Lower lobe of right lung (tissue), 2 donors: Measurements from ENCODE around the gene NSG1. TPM values are rescaled to one million over a fixed set of nuclear protein-coding genes. Genes with fewer than 3 reads are reported as not detected.

Source experiments
- ATAC-seq, 2 donors: fragments of 200-7000 bp; cut with Tn5 transposase; one replicate each; pipeline ENCODE4 v1.9.1; 2020 to 2022; ENCODE audit warnings: mild to moderate bottlenecking in 2 of 2, moderate library complexity in 2 of 2
- DNase-seq: peaks from one replicate; pipeline ENCODE4 v3.0.0-alpha.2; 2020
- H3K27ac ChIP-seq: fragments of 200-600 bp; one replicate; pipeline ENCODE4 v1.8.0; 2022
- H3K27me3 ChIP-seq: fragments of 200-600 bp; one replicate; pipeline ENCODE4 v1.8.0; 2022; ENCODE audit warnings: low read depth
- H3K36me3 ChIP-seq: fragments of 200-600 bp; one replicate; pipeline ENCODE4 v1.8.0; 2022; ENCODE audit warnings: mild to moderate bottlenecking
- H3K4me1 ChIP-seq: fragments of 200-600 bp; one replicate; pipeline ENCODE4 v1.8.0; 2022
- H3K4me3 ChIP-seq: fragments of 200-600 bp; one replicate; pipeline ENCODE4 v1.8.0; 2022; ENCODE audit warnings: mild to moderate bottlenecking
- H3K9me3 ChIP-seq: fragments of 200-600 bp; one replicate; pipeline ENCODE4 v1.8.0; 2022
- intact Hi-C: fragments of 100-400 bp; cut with DNase I; formaldehyde crosslinking; loops from one replicate; pipeline ENCODE4 v1.11.0; 2022
- total RNA-seq: library from RNA; stranded (reverse); fragmentation: NEBNext Ultra II Directional; extraction: Animal tissue kit (Norgen Biotek cat#: 25700); gene quantifications from one replicate; pipeline ENCODE4 v1.2.1, GENCODE V29; 2021
- TF ChIP-seq, protein P1 (sequence below): fragments of 200-600 bp; IDR thresholded peaks from one replicate; pipeline ENCODE4 v1.8.0; 2022; ENCODE audit warnings: antibody characterized with exemption, mild to moderate bottlenecking
- donor health status: DM: no; HTN: yes; CAD: no; lungs with severe emphysema.

NSG1 gene
- total RNA-seq, 1 donor from 2014 or later: 0.50 TPM

- intact Hi-C loops: no loop called here
- no peaks in the 10 kb centered on the region for H3K4me1 ChIP-seq
- H3K9me3 ChIP-seq: no peaks in the 10 kb centered on the region
- no peak overlapping the region for H3K4me3 ChIP-seq
- DNase-seq (no peak), ATAC-seq (no peak)
- no peaks in the 10 kb centered on the region for H3K27me3 ChIP-seq
- TF ChIP-seq, protein P1, sequence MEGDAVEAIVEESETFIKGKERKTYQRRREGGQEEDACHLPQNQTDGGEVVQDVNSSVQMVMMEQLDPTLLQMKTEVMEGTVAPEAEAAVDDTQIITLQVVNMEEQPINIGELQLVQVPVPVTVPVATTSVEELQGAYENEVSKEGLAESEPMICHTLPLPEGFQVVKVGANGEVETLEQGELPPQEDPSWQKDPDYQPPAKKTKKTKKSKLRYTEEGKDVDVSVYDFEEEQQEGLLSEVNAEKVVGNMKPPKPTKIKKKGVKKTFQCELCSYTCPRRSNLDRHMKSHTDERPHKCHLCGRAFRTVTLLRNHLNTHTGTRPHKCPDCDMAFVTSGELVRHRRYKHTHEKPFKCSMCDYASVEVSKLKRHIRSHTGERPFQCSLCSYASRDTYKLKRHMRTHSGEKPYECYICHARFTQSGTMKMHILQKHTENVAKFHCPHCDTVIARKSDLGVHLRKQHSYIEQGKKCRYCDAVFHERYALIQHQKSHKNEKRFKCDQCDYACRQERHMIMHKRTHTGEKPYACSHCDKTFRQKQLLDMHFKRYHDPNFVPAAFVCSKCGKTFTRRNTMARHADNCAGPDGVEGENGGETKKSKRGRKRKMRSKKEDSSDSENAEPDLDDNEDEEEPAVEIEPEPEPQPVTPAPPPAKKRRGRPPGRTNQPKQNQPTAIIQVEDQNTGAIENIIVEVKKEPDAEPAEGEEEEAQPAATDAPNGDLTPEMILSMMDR: no peak
- H3K27ac ChIP-seq: no peak overlapping the region
- peaks cover 43% of the 10 kb centered on the region for H3K36me3 ChIP-seq
Measured at GRCh38 chr4:4416981-4417380, 30.1 kb downstream of the NSG1 start.

DNA sequence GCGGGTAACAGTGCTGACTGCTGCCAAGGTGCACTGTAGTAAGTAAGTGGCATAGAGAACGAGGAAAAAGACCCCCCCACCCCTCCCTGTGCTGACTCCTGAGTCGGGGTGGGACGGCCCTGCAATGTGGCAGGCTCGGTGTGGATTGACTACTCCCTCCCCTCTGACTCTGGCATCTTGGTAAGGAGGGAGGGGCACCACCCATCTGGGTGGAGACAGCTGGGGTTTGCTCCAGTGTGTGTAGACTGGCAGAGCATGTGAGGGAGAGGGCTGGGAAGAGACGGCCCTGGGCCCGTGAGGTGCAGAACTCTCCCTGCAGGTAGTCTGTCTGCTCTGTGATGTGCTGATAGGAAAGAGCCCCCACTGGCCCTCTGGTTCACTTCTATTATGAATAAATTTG, 31.0 kb downstream of the NSG1 start:
- peaks cover 52% of the 10 kb centered on the region for H3K36me3 ChIP-seq
- no peaks in the 10 kb centered on the region for H3K4me1 ChIP-seq
- no peak overlapping the region for H3K4me3 ChIP-seq
- DNase-seq: no peak
- TF ChIP-seq, protein P1: no peak
- ATAC-seq: no peak
- H3K27me3 ChIP-seq: no peaks in the 10 kb centered on the region
- H3K27ac ChIP-seq: no peak overlapping the region
- H3K9me3 ChIP-seq: no peaks in the 10 kb centered on the region
- intact Hi-C loops: no loop called here

- Histone ChIP-seq H3K36me3 (peaks cover 62% of the 10 kb centered on the region), H3K4me1 (no peaks in the 10 kb centered on the region), H3K9me3 (no peaks in the 10 kb centered on the region), H3K27ac (no peak overlapping the region), H3K4me3 (no peak overlapping the region), H3K27me3 (no peaks in the 10 kb centered on the region)
- intact Hi-C loops: no loop called here
- DNase-seq (no peak), ATAC-seq (no peak)
- TF ChIP-seq, protein P1: no peak
Measured at GRCh38 chr4:4418676-4419390, 31.9 kb downstream of the NSG1 start.

DNA sequence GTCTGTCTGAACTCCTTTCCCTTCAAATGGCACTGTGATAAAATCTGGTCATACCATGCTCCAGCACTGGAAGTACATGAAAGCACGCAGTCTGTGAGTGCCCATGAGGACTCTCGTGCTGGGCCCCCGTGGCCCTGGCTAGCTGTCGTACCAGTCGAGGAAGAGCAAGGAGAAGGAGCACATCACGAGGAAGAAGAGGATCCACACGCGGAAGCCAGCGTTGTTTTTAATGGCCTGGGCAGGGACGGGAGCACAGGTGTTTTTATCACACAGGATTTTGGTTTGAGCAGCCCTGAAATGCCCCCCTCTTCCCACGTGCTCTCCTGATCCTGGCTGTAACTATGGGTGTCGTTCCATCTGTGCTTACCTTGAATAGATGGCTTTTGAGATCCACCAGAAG, 33.0 kb downstream of the NSG1 start:
- Histone ChIP-seq H3K4me1 (no peaks in the 10 kb centered on the region), H3K36me3 (peaks cover 73% of the 10 kb centered on the region), H3K4me3 (no peak overlapping the region), H3K27ac (no peak overlapping the region), H3K9me3 (no peaks in the 10 kb centered on the region), H3K27me3 (no peaks in the 10 kb centered on the region)
- DNase-seq (no peak), ATAC-seq (no peak)
- TF ChIP-seq, protein P1: no peak
- intact Hi-C loops: no loop called here

GRCh38 chr4:4420421-4420820, 33.5 kb downstream of the NSG1 start:
- ATAC-seq (no peak), DNase-seq (no peak)
- peaks cover 78% of the 10 kb centered on the region for H3K36me3 ChIP-seq

More at GRCh38 chr4:4420421-4420820, 33.5 kb downstream of the NSG1 start:
- no peak overlapping the region for H3K4me3 ChIP-seq
- no peaks in the 10 kb centered on the region for H3K4me1 ChIP-seq
- TF ChIP-seq, protein P1: no peak
- H3K27me3 ChIP-seq: no peaks in the 10 kb centered on the region
- no peaks in the 10 kb centered on the region for H3K9me3 ChIP-seq
- H3K27ac ChIP-seq: no peak overlapping the region
- intact Hi-C loops: no loop called here
